Mesodermal cell (in vitro differentiated cells): ENCODE results near the gene SPCS3.
A peak's percentile ranks its signal among the peaks of the same experiment; 100 is the strongest.
"Not testable (repeated sequence)": the region's sequence is repeated elsewhere in the genome, so short reads cannot be mapped to it uniquely, and the experiment has no call there.

Experiments used
- H3K27ac ChIP-seq: 2 replicates; pipeline ENCODE4 v1.7.0; 2013; ENCODE audit warnings: mild to moderate bottlenecking, low read depth, low read length, moderate library complexity; ENCODE audit not compliant: severe bottlenecking
- H3K36me3 ChIP-seq: 2 replicates; pipeline ENCODE4 v1.7.1; 2013; ENCODE audit warnings: mild to moderate bottlenecking, low read length, moderate library complexity; ENCODE audit not compliant: control insufficient read depth, insufficient read depth
- H3K4me1 ChIP-seq: one replicate; pipeline ENCODE4 v1.7.1; 2013; ENCODE audit warnings: mild to moderate bottlenecking, low read length; ENCODE audit not compliant: insufficient read depth, control insufficient read depth, poor library complexity, severe bottlenecking
- H3K4me3 ChIP-seq: 2 replicates; pipeline ENCODE4 v1.7.0; 2013; ENCODE audit warnings: low read length, control low read depth, mild to moderate bottlenecking; ENCODE audit not compliant: insufficient read depth, poor library complexity, severe bottlenecking; ENCODE audit errors: extremely low read depth
- H3K9me3 ChIP-seq: 2 replicates; pipeline ENCODE4 v1.7.1; 2013; ENCODE audit warnings: mild to moderate bottlenecking, low read length, moderate library complexity; ENCODE audit not compliant: control insufficient read depth
- WGBS, 2 experiments: methylation state at CpG; one replicate each; pipeline ENCODE4 v1.1.5; 2013; ENCODE audit warnings: missing lambda C conversion rate in 2 of 2; ENCODE audit not compliant: insufficient coverage in 2 of 2; 5-methylcytosine and 5-hydroxymethylcytosine counted together

Gene SPCS3

GRCh38 chr4:176288020-176288419 is 31.7 kb upstream of the SPCS3 start:
- H3K4me3 ChIP-seq, result no peak overlapping the region
- no peaks in the 10 kb centered on the region for H3K9me3 ChIP-seq
- H3K36me3 ChIP-seq, result no peaks in the 10 kb centered on the region
- H3K27ac ChIP-seq, result no peak overlapping the region
- H3K4me1 ChIP-seq, result no peaks in the 10 kb centered on the region

DNA sequence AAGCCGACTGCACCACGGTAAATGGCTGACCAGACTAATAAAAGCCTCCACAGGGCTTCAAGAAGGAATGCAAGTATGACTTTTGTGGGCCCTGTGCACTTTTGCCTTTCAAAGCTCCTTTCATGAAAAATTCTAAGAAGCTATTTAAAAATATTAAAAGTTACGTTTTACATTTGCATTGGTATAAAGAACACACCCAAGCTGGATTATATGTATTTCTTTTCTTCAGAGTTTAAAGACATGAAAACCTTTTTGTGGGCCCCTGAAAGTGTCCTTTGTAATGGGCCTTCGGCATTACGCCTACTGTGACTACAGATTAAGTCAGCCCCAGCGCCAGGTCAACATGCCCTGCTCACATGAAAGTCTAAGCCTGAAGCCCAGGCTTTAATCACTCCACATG is 30.2 kb upstream of the SPCS3 start:
- Histone ChIP-seq H3K4me3 (no peak overlapping the region), H3K9me3 (no peaks in the 10 kb centered on the region), H3K4me1 (no peaks in the 10 kb centered on the region), H3K27ac (no peak overlapping the region), H3K36me3 (no peaks in the 10 kb centered on the region)
- WGBS, 2 experiments, result 86 to 94% methylated on average over 3 to 5 of the region's 6 CpGs

DNA sequence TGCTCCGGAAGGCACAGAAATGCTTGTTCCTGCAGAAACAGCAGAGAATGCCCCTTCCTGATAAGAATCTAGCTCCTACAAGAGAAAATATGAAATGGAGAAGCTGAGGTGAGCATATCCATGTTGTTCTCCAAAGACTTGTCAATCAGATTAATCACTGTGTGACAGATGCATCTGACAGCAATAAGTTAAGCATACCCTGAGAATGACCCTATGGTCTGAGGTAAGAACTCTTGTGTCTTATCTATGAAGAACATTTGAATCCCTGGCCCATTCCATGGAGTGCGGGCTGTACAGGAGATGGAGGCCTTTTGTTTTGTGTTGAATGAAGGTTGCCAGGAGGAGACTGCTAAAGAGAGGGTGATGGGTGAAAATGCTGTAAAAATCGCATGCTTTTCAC is 29.2 kb upstream of the SPCS3 start:
- no peak overlapping the region for H3K27ac ChIP-seq
- H3K36me3 ChIP-seq, result no peaks in the 10 kb centered on the region
- 93% methylated on average over 2 of the region's 3 CpGs; no CpG with 5 or more reads in 1 of the 2 experiments for WGBS, 2 experiments
- H3K9me3 ChIP-seq, result no peaks in the 10 kb centered on the region
- no peaks in the 10 kb centered on the region for H3K4me1 ChIP-seq
- H3K4me3 ChIP-seq, result no peak overlapping the region

DNA sequence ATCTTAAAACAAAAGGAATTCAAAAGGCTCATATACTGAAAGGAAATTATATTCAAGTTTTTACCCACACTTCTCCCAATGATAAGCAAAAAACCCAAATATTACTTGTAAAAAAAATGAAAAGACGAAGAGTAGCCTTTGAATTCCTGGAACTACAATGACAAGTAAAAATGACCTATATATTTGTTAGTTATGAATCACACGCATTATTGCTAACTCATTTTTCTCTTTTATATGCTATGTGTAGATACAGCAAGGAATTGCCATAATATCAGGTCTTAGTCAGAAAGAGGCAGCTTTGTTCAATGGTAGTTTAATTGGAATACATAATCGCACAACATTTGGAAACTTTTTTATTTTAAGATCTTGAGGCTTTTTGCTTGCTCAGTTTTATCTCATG is 28.0 kb upstream of the SPCS3 start:
- Histone ChIP-seq H3K9me3 (no peaks in the 10 kb centered on the region), H3K4me1 (no peaks in the 10 kb centered on the region), H3K4me3 (no peak overlapping the region), H3K27ac (no peak overlapping the region), H3K36me3 (no peaks in the 10 kb centered on the region)
- WGBS, 2 experiments, result no CpG with 5 or more reads among the region's 3 CpGs

- Histone ChIP-seq H3K4me1 (no peaks in the 10 kb centered on the region), H3K27ac (no peak overlapping the region), H3K9me3 (no peaks in the 10 kb centered on the region), H3K4me3 (no peak overlapping the region), H3K36me3 (no peaks in the 10 kb centered on the region)
- WGBS, 2 experiments, result 86% methylated on average over 1 of the region's 1 CpG; no CpG with 5 or more reads in 1 of the 2 experiments
These were observed 26.8 kb upstream of the SPCS3 start for GRCh38 chr4:176292920-176293319.

DNA sequence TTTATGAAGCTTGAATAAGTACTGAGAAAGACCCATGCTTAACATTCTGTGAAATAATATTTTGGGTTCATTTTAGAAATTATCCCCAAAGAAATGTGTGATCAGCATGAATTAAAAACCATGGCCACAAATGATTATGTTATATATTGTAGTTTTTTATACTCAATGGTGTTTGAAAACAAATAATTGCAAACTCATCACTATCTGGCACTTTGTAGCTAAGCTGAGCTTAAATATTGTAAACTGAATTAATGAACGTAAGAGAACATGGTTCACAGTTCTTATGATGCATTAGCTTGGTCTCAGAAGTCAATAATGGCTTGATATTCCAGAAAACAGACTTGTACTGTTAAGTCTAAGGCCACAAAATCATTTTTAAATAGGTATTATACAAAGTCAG is 26.1 kb upstream of the SPCS3 start:
- no peaks in the 10 kb centered on the region for H3K9me3 ChIP-seq
- no peak overlapping the region for H3K4me3 ChIP-seq
- no peaks in the 10 kb centered on the region for H3K4me1 ChIP-seq
- 88 to 100% methylated on average over 1 of the region's 1 CpG for WGBS, 2 experiments
- no peak overlapping the region for H3K27ac ChIP-seq
- H3K36me3 ChIP-seq, result no peaks in the 10 kb centered on the region

GRCh38 chr4:176295907-176296306 is 23.9 kb upstream of the SPCS3 start:
- not testable (repeated sequence) for H3K9me3 ChIP-seq, H3K36me3 ChIP-seq, H3K27ac ChIP-seq, H3K4me1 ChIP-seq, H3K4me3 ChIP-seq
- 56 to 83% methylated on average over 1 to 5 of the region's 5 CpGs for WGBS, 2 experiments

DNA sequence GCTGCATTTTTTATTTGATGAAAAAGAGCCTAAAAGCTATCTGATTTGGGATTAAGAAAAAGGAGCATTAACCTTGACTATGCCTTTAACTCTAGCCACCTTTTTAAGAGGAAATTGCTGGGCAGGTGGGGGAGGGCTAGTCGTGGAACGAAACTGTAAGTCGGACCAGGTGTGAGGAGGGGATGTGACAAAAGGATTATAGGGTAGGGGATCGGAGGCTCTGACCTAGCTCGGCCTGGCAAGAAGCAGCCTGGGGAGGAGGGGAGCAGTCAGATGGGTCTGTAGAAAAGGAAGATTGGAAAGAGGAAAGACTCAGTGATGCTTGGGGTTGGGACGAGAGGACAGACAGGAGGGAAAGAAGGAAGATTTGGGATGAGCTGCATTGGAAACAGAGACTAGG is 21.1 kb upstream of the SPCS3 start:
- H3K4me3 ChIP-seq, result no peak overlapping the region
- no peak overlapping the region for H3K27ac ChIP-seq
- H3K36me3 ChIP-seq, result no peaks in the 10 kb centered on the region
- 71 to 90% methylated on average over 5 to 6 of the region's 6 CpGs for WGBS, 2 experiments
- peaks cover 13% of the 10 kb centered on the region for H3K4me1 ChIP-seq
- peaks cover 4% of the 10 kb centered on the region for H3K9me3 ChIP-seq

DNA sequence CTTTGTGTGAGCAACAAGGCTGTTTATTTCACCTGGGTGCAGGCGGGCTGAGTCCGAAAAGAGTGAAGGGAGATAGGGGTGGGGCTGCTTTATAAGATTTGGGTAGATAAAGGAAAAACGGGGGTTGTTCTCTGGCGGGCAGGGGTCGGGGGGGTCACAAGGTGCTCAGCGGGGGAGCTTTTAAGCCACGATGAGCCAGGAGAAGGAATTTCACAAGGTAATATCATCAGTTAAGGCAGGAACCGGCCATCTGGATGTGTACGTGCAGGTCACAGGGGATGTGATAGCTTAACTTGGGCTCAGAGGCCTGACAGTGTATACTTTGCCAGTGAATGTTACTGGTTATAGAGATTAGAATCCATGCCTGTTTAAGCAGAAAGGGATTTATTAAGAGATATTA is 19.7 kb upstream of the SPCS3 start:
- no peaks in the 10 kb centered on the region for H3K36me3 ChIP-seq
- WGBS, 2 experiments, result 88 to 89% methylated on average over 2 to 6 of the region's 9 CpGs
- no peak overlapping the region for H3K4me3 ChIP-seq
- no peak overlapping the region for H3K27ac ChIP-seq
- peaks cover 4% of the 10 kb centered on the region for H3K9me3 ChIP-seq
- peaks cover 19% of the 10 kb centered on the region for H3K4me1 ChIP-seq

DNA sequence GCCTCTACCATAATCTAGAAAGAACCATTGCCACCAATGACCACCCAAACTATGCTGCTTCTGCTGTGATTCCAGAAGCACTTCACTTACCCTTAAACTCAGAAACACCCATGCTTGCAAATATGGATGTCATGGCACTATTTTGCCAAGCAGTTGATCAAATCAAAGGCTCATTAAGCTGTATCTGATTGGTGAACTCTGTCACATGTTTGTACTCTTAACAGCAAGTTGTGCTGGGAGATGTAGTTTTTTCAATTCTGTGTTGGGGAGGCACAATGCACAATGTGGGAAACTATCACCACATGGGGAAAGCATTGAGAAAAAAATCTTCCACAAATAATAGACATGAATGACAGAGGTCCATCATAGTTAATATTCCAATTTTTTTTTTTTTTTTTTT is 19.2 kb upstream of the SPCS3 start:
- Histone ChIP-seq H3K4me3 (no peak overlapping the region), H3K9me3 (peaks cover 4% of the 10 kb centered on the region), H3K4me1 (peaks cover 19% of the 10 kb centered on the region), H3K36me3 (no peaks in the 10 kb centered on the region), H3K27ac (no peak overlapping the region)

- peak overlapping the region; percentile 70 for H3K27ac ChIP-seq
- H3K36me3 ChIP-seq, result no peaks in the 10 kb centered on the region
- peaks cover 4% of the 10 kb centered on the region for H3K9me3 ChIP-seq
- WGBS, 2 experiments, result no CpG with 5 or more reads among the region's 2 CpGs
- peaks cover 19% of the 10 kb centered on the region for H3K4me1 ChIP-seq
- no peak overlapping the region for H3K4me3 ChIP-seq
These were observed 17.2 kb upstream of the SPCS3 start for GRCh38 chr4:176302283-176303275.
